Activated CD4-positive, alpha-beta T cell treated with anti-CD3 and anti-CD28 coated beads, Interleukin-2, Interleukin-4, amounts not matched to agents 100 ng/mL and 50 ng/mL, durations not matched to agents 16 hours and 8 hours (primary cell): ENCODE data around the gene ACSF3.
"Not testable (repeated sequence)": the region's sequence is repeated elsewhere in the genome, so short reads cannot be mapped to it uniquely, and the experiment has no call there.

Experiments used
- DNase-seq: peaks from one replicate; pipeline ENCODE4 v3.0.0-alpha.2; 2020; ENCODE audit warnings: low spot score

Gene ACSF3

DNA sequence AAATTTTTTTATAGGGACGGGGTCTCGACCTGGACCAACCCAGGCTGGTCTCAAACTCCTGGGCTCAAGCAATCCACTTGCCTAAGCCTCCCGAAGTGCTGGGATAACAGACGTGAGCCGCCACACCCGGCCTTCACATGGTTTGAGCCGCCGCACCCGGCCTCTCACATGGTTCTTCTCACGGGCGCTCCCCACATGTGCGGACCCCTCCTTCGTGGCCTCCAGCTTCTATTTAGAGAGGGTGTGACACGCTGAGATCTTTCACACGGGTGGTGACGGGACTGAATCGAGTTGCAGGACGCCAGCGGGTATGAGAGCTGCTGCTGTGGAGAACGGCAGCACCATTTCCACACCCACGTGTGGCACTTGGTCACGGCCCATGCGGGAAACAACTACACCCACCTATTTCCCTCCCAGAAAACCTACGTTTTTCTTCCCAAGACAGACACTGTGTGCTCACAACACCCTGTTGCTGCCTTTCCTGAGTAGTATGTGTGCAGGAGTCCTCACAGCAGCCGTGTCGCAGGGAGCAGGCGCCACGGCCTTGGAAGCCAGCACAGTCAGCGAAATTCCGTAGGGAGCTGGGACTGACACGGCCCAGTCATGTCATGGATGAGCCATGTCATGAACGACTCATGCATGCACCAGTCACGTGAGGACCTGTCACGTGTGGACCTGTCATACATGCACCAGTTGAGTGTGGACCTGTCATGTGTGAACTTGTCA, 20.1 kb upstream of the ACSF3 start:
- no peak for DNase-seq

- not testable (repeated sequence) for DNase-seq
Measured at GRCh38 chr16:89074072-89074674, 19.5 kb upstream of the ACSF3 start.

GRCh38 chr16:89074803-89075688, 18.6 kb upstream of the ACSF3 start:
- no peak for DNase-seq

- DNase-seq = no peak
Measured at GRCh38 chr16:89076159-89076558, 17.5 kb upstream of the ACSF3 start.

- no peak for DNase-seq
Measured at GRCh38 chr16:89077076-89077475, 16.6 kb upstream of the ACSF3 start.

- no peak for DNase-seq
Measured at GRCh38 chr16:89078172-89078571, 15.5 kb upstream of the ACSF3 start.

DNA sequence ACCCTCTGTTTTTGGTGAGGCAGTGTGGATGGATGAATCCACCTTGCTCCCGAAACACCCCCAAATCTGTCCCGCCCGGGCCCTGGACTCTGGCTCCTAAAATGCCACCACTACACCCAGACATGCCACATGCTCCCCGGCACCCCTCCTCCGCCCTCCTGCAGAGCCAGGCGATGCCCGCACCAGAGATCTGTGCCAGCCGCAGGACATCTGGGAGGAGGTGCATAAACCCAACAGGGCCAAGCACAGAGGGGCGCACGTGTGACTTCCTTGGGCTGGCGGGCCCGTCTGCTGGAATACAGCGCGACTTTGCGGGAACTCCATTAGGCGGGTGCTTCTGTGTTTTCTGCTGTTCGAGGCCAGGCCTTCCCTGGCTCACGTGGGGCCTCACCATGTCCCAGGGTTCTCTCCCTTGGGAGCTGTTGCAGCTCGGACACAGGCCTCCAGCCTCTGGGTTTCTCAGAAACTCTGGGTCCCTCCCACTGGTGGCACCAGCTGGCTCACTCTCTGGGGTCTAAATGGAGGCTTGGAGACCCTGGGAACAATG, 14.1 kb upstream of the ACSF3 start:
- DNase-seq = no peak

GRCh38 chr16:89080196-89080853, 13.3 kb upstream of the ACSF3 start:
- no peak for DNase-seq

DNA sequence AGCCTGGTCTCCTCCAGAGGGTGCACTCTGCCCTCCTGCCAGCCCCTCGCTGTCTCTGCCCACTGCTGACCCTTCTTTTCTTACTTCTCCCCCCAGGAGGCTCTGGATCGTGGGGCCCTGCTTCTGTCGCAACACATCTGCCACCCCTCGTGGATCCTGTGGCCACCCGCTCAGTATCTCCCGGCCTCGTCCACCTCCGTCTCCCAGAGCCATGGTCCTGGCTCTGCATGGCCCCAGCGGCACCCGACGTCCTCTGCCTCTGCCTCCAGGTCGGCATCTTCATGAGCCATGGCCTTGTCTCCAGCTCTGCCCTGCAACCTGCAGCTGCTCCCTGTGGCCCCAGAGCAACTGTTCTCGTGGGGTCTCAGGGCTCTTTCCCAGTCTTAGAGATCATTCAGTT, 12.1 kb upstream of the ACSF3 start:
- no peak for DNase-seq

- DNase-seq = no peak
Measured at GRCh38 chr16:89084411-89084810, 9.2 kb upstream of the ACSF3 start.

DNA sequence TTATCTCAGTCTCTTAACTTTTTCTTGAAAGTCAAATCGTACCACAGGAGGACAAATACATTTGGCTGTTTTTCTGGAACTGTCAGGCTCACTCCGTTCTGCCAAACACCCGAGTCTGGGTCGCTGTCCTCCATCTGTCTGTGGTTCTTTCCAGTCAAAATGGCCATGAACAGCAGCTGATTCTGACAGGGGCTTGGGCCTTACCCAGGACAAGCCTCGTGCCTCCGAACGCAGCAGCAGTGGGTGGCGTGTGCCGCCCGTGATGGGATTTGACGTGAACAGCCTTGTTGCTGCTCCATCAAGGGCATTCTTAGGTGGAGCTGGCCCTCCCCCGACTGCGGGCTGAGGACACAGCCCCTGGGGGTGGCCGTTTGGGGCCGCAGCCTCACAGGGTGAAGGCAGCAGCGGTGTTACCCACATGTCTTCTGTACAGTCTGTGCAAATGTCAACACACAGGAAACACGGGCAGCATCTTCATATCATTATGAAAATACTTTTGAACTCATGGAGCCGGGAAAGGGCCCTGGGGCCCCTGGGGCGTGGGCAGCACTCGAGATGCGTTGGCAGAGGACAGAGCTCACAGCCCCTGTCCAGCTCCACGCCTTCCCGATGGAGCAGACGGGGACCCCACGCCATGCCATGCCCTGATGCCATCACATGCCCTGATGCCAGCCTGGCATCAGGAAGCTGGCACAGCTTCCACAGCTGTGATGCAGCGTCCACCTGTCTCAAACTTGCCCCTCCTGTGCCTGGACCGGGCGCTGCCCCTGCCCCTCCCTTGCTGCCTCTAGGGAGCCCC, 8.6 kb upstream of the ACSF3 start:
- DNase-seq = no peak

DNA sequence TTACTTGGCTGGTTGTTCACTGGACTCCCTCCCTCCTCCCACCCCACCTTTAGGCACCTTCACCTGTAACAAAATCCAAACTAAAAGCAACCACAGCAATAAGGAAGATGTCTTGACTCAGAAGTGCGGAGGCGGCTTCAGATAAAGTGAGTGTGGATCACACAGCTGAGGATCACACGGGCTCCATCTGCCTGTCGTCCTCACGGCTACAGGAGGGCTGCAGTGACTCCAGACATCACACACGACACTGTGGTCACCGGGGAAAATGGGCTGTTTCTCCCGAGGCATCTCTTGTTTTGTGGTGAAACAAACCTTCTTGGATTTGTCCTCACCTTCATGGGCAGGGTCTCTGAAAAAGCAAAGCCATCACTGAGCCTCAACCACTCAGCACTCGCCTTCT, 7.9 kb upstream of the ACSF3 start:
- no peak for DNase-seq

DNA sequence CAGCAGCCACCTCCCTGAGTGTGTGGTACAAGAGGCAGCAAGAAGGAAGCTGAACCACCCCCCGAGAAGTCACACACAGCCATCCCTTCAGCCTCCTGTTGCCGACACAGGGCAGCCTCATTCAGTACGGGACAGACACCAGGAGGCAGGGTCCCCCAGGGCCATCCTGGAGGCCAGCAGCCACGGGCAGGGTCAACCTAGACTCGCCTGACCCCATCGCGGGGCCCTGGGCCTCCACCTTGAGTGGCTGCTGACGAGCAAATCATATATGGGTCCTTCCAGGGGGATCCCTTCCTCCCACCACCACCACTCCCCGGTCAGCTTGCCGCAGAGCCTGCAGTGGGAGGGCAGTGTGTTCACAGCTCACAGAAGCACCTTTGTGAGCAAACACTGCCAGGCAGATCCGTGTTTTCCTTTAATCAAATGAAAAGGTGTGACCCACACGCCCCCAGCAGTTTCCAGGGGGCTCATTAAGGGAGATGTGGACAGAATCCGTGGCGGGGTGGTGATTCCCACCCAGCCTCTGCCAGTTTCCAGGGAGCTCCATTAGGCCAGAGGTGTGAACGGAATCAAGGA, 5.6 kb upstream of the ACSF3 start:
- DNase-seq = no peak

- no peak for DNase-seq
Measured at GRCh38 chr16:89089120-89089519, 4.5 kb upstream of the ACSF3 start.

DNA sequence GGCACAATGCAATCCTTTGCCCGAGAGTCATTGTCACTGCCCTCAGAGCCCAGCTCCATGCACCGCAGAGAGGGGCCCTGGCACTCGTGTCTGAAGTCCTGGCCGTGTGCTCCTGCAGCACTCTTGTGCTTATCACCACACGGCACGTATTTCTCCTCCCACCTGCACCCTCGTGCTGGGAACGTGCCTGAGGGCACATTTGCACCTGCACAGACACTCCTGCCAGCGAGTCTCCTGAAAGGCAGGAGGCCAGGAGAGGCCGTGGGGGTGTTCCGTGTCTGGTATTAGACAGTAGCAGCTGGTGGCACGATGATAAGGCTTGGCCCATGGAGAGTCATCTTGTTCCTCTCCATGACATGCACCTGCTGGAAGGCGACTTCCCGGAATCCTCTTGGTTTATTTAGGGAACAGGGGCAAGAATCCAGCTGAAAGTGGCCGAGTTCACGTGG, 3.4 kb upstream of the ACSF3 start:
- DNase-seq = no peak

DNA sequence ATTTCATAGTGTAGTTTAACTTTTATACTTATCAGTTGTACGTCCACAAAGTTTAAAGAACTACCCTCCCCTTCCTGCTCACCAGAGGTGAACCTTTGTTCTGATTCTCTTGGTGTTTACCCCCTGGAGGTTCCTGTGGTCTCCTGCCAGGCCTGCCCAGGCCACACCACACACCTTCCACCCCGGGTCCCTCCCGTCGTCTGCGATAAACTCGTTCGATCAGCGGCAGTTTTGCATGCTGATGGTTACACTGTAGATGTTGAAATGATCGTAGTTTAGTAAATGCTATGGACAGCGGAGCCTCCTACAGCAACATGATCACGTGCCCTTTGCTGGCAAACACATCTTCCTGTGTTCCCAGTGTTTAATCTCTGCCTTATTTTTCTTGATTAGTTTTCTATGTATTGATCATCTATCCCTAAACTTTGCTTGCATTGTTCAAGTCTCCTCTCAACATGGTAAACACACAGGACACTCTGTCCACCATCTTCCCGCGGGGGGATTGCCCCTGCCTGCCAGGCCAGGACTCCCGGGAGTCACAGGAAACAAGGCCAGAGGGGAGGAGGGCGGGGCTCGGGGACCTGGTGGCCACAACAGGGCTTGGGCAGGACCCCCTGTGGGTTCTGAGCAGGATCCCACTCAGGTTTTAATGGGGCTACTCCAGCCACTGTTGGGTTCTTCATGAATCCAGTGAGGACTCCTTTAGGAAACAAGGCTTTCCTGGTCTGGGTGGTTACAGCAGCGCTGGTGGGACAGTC, 2.8 kb upstream of the ACSF3 start:
- no peak for DNase-seq

DNA sequence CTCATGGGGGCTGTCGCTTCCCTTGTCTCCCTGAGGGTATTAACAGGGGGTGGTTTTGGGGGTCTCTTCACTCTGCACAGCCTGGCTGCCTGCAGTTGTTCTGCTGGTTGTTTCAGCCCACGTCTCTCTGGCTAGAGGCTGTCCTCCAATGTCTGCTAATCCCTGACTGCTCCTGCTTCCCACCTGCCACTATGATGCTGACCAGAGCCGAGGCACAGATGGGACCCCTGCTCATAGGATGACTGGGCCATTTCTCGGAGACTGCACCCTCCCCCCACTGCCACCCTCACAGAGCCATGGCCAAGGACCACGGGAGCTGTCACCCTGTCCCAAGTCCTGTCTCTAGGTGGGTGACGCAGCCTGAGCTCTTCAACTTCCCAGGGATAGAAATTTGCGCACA, 1.6 kb upstream of the ACSF3 start:
- no peak for DNase-seq

GRCh38 chr16:89093252-89093601, 425 bp upstream of the ACSF3 start:
- not testable (repeated sequence) for DNase-seq

GRCh38 chr16:89094252-89094879, 714 bp downstream of the ACSF3 start:
- DNase-seq = no peak

- no peak for DNase-seq
Measured at GRCh38 chr16:89094880-89095258, 1.2 kb downstream of the ACSF3 start.
